Endometrial microvascular endothelial cells (primary cell): Measurements from ENCODE around the gene ARSB. TPM values are rescaled to one million over a fixed set of nuclear protein-coding genes. Genes with fewer than 3 reads are reported as not detected.
"Not testable (repeated sequence)": the region's sequence is repeated elsewhere in the genome, so short reads cannot be mapped to it uniquely, and the experiment has no call there.

Experiments used
- in situ Hi-C: cut with HindIII; loops from 2 replicates; pipeline ENCODE4 v1.10.0; 2017; ENCODE audit warnings: low sequenced_read_pairs, low pct_unique_long_range_greater_than_20kb; ENCODE audit errors: inconsistent ontology term
- total RNA-seq: library from RNA; depleted of rRNA; stranded (reverse); fragments of >200 nt; gene quantifications from one replicate; pipeline ENCODE4 v1.2.3, GENCODE V29; 2015; ENCODE audit errors: inconsistent ontology term

The ARSB gene
- total RNA-seq, 1 donor from 2014 or later, result 20.3 TPM

- in situ Hi-C loops, result no loop called here
Observed at GRCh38 chr5:78751872-78752271, 233.2 kb downstream of the ARSB start.

DNA sequence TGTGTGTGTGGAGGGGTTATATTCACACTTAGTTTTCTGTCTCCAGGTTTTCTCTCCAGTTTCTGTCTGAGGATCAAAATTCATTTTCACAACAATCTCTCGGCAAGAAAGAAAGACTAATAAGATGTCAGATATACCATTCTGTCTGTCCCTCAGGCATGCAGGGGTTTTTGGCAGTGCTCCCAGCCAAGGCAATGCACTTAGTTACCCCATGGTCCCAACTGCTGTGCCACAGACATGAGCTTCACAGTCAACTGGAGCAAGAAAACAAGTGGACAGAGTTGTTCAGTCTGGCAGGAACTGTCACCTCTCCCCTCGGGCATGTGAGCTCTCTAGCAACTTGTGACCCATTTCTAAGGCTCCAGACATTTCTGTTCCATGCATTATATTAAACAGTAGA, 234.8 kb downstream of the ARSB start:
- in situ Hi-C loops, result no loop called here

- in situ Hi-C loops, result no loop called here
Observed at GRCh38 chr5:78747705-78748359, 237.3 kb downstream of the ARSB start.

GRCh38 chr5:78747055-78747454, 238.1 kb downstream of the ARSB start:
- in situ Hi-C loops, result no loop called here

DNA sequence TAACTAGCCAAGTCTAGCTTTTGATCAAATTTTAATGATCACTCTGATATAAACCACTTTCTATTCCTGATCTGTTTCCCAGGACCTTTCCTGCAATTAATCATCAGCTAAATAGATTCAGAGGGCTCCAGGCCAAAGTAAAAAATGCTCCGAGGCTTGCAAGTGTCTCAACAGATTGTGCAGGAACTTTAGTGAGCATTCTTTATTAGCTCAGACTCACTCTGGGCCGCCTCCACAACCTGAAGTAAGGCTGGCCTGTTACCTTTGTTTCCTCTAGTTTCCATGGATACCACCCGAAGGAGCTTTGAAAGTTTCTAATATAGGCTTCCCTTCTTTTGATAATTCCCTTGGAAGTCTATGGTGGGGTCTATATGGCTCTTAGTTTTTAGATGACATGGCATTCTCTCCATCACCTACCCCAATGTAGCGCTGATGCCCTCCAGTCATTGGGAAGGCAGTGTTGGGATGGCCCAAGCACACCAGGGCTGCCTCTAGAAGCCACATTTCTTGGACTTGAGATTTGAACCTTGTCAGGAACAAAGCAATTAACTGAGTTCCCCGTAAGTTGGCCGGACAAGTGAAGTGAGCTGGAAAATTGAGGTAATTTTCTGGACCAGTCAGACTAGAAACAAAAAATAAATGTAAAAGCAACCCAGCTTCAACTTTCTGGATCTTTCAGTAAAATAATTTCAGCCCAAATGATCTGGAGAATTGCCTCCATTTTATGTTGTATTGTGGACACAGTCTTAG, 238.9 kb downstream of the ARSB start:
- in situ Hi-C loops, result no loop called here

GRCh38 chr5:78744951-78745534, 240.1 kb downstream of the ARSB start:
- in situ Hi-C loops, result no loop called here

GRCh38 chr5:78741019-78741418, 244.1 kb downstream of the ARSB start:
- in situ Hi-C loops, result no loop called here

GRCh38 chr5:78738693-78739300, 246.3 kb downstream of the ARSB start:
- in situ Hi-C loops, result no loop called here

DNA sequence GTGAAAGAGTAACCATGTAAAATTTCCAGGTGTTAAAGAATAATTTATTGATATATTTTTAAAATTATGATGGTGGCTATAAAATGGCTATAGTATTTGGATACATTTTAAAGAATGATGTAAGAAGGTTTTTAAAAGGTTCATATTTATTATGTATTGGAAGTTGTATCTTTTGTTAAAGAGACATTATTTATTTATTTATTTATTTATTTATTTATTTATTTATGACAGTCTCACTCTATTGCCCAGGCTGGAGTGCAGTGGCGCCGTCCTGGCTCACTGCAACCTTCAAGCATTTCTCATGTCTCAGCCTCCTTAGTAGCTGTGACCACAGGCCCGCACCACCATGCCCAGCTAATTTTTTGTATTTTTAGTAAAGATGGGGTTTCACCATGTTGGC, 247.0 kb downstream of the ARSB start:
- in situ Hi-C loops, result no loop called here

DNA sequence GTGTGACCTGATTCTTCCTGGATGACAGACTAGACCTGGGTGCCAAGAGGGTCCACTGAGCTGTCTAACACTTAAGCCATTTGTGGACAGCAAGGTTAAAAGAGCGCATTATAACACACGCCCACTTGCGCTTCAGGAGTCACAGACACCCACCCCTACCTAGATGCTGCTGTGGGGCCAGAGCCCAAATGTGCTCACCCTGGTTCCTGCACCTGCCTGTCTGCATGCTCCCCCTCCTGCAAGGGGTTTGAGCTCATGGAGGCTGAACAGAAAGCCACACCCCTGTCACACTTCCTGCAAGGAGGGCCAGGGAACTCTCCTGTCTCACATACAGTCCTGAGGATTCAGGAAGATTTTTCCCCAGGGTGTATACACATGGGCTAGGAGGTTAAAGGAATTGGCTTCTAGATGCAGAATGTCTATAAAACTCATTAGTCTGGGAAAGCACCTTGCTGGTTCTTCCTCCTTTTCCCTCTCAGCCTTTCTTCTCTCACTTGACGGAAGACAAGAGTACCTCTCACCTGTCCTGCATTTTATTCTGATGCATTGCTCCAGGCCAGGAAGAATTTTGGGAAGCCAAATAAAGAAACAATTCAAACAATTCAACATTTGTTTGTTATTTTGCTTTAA, 249.2 kb downstream of the ARSB start:
- in situ Hi-C loops, result no loop called here

- in situ Hi-C loops, result no loop called here
Observed at GRCh38 chr5:78734950-78735349, 250.2 kb downstream of the ARSB start.

DNA sequence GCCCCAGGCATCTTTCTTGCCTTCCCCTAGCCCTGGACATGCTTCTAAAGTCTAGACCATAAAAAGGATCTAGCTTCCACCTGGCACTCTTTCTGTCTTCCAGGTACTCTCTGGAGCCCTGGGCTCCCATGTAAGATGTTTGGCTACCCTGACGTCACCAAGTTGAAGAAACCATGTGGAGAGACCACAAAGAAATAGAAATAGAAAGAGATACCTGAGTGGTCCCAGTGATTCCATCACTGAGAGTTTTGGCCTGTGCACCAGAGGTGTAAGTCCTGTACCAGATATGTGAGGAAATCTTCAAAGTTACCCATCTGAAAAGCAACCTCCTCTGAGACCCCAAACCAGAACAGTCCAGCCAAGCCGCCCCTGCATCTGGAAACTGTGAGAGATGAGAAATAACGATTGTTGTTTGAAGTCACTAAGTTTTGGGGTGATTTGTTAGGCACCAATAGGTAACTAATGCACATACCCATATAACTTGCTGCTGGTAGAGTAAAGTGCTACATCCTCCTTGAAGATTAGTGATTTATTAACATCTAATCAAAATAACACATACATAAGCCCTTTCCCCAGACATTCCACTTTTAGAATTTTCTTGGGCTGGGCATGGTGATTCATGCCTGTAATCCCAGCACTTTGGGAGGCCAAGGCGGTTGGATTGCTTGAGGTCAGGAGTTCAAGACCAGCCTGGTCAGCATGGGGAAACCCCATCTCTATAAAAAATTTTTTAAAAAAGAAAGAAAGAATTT, 250.8 kb downstream of the ARSB start:
- in situ Hi-C loops, result no loop called here

- in situ Hi-C loops, result not testable (repeated sequence)
Observed at GRCh38 chr5:78732721-78733120, 252.4 kb downstream of the ARSB start.

DNA sequence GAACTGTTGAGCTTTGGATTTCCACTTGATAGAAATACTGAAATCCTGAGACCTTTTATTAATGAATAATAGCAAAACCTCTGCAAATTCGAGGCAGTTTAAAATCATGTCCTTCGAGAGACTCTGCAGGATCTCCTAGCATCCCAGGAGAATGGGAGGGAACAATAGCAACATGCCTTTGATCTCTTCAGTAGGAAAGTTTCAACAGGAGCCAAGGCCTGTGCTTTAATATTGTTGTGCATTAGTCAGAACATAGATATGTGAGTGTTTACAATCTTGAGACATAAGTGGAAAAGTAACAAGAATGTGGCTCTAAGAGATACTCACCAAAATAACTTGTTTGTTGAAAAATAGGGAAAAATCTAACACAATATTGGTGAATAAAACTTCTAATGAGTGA, 253.2 kb downstream of the ARSB start:
- in situ Hi-C loops, result no loop called here

DNA sequence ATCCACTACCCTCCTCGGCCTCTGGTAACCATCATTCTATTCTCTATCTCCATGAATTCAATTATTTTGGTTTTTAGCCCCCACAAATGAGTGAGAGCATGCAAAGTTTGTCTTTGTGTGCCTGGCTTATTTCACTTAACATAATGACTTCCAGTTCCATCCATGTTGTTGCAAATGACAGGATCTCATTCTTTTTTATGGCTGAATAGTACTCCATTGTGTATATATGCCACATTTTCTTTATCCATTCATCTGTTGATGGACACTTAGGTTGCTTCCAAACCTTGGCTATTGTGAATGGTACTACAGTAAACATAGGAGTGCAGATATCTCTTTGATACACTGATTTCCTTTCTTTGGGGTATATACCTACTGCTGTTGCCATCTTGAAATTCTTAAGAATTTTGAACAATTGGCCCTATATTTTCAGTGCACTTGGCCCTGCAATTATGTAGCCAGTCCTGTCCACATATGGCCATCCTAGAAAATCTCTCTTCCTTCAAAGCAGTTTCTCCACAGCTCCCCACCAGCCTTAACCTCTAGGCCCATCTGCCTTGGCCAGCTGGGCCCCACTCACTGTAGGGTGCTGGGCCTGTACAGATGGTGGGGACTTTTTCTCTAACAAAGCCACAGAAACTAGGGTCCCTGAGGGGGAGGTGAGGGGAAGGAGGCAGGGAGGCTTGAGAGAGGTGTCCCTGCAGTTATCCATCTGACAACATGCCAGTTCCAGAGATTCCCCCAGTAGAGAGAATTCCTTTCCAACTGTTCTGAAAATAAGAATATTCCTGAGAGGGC, 254.6 kb downstream of the ARSB start:
- in situ Hi-C loops, result no loop called here

- in situ Hi-C loops, result no loop called here
Observed at GRCh38 chr5:78727786-78728761, 257.0 kb downstream of the ARSB start.
